Stimulated activated CD8-positive, alpha-beta memory T cell treated with anti-CD3 and anti-CD28 coated beads, Interleukin-2, amount 100 ng/mL, for 48 hours (primary cell): ENCODE data around the gene NHLRC4.

Source experiments
- DNase-seq, 2 donors: peaks; one replicate each; pipeline ENCODE4 v3.0.0-alpha.2; 2020; ENCODE audit warnings: low read depth in 2 of 2

The NHLRC4 gene

DNA sequence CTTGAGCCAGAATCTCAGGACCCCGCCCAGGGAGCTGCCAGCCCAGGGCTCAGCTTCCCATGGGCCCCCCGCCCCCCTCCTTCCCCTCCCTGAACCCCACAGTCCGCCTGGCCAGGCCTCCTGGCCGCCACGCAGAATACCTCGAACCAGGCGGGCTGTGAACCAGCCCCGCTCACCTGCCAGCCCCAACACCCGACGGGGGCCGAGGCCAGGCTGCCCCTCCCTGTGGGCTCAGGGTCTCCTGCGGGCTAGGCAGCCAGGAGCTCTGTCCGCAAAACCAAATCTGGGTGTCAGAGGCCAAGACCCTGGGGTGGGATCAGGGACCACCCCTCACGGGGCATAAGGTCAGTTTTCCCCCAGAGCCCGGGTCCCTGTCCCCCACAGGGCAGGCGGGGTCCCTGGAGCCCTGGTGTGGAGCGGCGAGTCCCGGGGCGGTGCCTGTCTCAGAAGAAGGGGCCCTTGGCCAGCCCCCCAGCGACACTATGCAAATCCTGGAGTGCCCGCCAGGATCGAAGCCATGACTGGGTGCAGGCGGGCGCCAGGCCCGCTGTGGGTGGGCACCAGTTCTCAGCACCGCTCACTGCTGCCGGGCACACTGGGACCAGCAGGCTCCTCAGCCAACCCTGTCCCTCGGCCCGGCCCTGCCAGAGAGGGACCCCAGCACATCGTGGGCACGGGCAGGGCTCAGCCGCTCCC lies 13.1 kb upstream of the NHLRC4 start:
- DNase-seq, result no peak

DNA sequence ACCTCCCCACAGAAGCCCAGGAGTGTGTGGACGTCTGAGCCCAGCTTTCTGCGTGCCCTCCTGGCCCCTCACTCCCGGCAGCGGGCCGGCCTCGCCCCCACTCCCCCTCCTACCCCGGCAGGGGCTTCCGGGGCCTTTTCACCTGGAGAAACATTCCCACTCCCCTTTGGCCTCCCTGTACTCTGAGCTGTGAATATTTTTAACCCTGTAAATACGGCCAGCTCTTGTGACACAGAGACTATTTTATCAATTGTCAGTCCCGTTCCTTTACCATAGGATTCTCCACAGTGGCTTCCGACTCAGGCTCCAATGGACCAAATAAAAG lies 12.5 kb upstream of the NHLRC4 start:
- DNase-seq, result no peak

GRCh38 chr16:554640-555365 lies 12.0 kb upstream of the NHLRC4 start:
- no peak for DNase-seq

GRCh38 chr16:555528-556473 lies 11.0 kb upstream of the NHLRC4 start:
- no peak for DNase-seq

GRCh38 chr16:556474-557173 lies 10.2 kb upstream of the NHLRC4 start:
- no peak for DNase-seq

DNA sequence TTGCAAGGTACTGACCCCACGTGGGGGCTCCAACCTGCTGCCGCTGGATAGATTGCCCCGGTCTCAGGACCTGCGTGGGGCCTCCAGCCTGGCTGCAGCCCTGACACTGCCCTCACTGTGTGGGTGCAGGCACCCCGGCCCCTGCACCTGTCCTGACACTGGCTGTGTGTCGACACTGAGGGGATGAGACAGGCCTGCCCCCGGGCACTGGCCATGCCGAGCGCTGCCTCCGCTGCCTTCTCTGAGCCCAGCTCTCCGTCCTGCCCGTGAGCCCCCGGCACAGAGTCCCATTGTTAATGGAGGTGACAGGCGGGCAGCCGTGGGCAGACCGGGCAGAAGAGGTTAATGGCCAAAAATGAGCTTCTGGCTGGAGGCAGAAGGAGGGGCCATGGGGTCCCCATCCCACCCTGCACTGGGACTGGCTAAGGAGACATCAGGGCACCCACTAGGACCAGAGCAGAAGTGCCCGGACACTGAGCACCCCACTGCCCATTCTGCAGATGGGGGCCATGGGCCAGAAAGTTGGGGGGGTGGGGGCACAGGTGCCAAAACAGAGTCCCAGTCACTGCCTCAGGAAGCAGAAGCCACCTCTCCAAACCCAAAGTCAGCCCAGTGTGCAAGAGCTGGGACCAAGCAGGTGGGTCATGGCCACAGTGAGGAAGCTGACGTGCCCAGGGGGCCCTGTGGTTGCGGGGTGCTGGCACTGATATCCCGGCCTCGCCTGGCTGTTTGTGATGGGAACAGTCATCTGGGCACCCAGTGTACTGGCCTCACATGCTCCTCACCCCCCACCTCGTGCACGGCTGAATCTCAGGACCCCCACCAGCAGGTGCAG lies 9.1 kb upstream of the NHLRC4 start:
- no peak for DNase-seq

DNA sequence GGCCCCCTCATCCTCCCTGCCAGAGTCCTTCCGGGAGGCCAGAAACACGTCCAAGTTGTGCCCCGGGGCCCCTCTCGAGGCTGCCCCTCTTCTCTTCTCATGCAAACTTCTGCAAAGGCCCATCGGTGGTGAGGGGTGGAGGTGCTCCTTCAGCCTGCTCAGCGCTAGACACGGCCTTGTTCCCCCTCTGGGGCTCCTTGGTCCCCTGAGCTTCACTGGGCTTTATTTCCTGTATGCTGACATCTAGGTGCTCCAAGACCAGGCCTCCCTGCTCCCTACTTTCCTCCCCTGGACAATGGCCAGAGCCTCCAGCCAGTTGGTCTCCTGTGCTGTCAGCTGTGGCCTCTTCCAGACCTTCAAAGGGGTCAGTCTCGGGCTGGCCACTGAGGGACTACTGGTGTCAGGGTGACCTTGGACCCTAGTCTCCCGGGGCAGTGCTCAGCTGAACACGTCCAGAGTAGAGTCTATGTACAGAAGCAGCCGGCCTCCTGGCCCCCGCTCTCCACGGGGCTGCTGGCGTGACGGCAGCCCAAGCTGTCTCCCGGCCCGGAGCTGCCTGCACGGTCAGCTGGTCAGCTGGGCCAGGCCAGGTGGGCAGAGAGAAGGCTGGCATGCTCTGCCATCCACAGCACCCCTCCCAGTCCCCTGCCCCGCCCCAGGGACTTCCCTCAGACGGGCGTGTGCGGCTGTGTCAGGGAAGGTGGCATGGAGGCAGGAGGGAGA lies 8.3 kb upstream of the NHLRC4 start:
- DNase-seq, result no peak

GRCh38 chr16:559021-559380 lies 7.8 kb upstream of the NHLRC4 start:
- no peak for DNase-seq

DNA sequence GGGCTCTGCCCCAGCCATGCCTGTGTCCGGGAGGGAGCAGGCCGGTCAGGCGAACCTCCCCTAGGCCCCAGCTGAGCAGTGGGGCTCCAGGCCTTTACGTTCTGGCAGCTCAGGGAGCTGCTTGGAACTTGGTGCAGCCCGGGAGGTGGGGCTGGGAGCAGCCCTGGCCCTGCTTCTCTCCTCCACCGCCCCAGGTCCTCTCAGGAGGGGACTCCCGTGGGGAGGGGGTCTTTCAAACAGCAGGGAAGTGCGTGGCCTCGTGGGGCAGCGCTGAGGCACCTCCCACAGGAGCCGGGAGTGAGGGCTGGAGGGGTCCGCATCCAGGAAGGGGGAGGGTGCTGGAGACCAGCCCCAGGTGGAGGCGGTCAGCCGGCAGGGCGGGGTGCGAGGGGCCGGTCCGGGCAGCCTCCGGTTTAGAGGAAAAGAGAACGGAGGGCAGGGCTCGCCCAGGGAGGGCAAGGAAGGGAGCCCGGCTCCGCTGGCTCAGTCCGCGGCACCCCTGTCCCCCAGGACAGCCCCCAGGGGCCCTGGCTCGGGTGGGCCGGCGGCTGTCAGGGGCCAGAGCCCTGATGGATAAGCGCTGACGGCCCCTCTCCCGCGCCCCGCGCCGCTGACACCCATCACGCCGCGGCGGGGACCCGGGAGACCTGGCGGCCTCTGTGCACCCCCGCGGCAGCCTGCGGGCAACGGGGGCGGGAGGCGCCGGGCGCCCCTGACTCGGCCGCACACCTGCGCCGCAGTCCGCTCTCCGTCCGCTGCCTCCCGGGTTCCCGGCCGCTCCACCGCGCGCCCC lies 7.2 kb upstream of the NHLRC4 start:
- DNase-seq, result no peak

GRCh38 chr16:560204-560700 lies 6.6 kb upstream of the NHLRC4 start, which contains the start of gene PRR35:
PRR35 (plus strand) TSS chr16:560394; CDS start chr16:563295, 2,901 bp downstream.
- no peak for DNase-seq

DNA sequence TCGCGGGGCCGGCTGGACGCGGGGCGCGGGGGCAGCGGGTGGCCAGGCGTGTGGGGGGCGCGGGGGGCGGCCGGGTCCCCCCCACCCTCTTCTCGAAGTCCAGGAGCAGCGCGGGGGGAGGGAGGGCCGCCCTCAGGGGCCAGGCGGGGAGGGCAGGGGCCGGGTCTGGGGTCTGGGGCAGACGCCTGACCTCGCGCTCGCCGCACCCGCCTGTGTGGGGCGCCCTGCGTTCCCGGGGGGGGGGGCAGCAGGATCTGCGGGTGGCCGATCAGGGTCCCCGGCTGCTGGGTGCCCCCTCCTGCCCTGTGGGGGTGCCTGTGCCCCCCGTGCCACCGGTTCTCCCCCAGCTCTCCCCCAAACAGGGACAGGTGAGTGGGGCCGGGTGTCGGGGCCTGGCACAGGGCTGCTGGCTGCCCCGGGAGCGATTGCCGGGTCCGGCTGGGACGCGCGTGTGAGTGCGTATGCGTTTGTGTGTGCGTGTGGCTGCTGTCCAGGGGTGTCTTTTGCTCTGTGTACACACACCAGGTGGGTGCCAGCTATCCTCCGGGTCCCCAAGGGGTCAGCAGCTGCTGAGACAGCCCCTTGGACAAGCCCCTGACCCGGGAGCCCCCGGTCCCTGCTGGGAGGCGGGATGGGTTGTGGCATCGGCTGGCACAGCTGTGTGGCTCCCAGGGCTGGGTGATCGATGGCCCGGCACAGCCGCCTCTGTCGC lies 5.9 kb upstream of the NHLRC4 start:
- no peak for DNase-seq

DNA sequence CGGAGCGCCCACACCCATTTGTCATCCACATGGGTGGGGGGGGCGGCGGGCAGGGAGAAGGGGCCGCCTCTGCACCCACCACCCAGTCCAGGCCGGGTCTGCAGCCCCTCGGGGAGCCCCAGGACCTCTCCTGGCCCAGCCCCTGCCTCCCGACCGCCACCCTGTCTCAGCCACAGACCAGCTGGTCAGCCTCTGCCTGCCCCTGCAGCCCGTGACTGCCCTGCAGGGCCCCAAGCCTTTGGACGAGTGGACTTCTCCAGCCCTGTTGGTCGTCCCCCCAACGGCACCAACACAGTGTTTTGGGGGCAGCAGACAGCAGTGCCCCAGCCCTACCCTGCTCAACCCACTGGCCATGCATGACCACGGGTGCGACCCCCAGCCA lies 5.4 kb upstream of the NHLRC4 start:
- no peak for DNase-seq

GRCh38 chr16:561957-562938 lies 4.6 kb upstream of the NHLRC4 start:
- DNase-seq, result no peak

DNA sequence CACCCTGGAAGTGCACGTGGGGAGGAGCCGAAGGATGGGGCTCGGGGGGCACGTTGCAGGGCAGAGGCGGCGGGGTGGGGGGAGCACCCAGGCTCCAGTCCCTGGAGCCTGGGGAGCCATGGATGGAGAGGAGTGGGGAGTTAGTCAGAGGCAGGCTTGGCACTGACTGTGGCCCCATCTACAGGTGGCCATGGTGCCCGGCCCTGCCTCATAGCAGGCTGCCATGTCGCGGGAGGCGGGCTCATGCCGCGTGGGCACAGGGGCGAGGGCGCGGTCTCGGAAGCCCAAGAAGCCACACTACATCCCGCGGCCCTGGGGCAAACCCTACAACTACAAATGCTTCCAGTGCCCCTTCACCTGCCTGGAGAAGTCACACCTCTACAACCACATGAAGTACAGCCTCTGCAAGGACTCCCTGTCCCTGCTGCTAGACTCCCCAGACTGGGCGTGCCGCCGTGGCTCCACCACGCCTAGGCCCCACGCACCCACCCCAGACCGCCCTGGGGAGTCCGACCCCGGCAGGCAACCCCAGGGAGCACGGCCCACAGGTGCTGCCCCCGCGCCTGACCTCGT lies 3.6 kb upstream of the NHLRC4 start:
- no peak for DNase-seq

DNA sequence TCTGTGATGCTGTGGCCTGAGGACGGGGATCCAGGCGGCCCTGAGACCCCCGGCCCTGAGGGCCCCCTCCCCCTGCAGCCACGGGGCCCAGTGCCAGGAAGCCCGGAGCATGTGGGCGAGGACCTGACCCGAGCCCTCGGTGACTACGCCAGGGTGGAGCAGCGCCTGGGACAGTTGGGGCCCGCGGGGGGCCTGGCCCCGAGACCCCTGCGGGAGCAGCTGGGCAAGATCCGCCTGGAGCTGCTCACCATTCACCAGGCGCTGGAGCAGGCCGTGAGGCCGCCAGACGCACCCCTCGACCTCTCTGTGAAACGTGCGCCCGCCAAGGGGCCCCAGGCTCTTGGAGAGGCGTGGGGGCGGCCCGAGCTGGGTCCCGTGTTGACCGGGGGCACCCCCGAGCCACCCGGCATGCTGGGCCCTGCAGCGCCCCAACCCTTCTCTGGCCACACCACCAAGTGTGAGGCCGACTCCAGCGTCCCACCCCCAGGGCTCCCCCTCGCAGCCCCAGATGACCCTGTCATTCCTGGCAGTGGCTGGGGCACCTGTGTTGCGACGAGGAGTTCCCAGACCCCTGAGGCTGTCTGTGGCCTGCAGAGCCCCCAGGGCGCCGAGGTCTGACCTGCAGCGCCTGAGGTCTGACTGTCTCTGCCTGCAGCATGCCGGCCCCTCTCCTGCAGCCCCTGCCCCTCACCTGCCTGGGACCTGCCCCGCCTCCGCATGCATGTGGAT lies 2.0 kb upstream of the NHLRC4 start:
- DNase-seq, result no peak
